LNCaP clone FGC (cell line): ENCODE results near the gene WDR35.

ENCODE experiments used
- DNase-seq: peaks from one replicate; pipeline ENCODE4 v3.0.0-alpha.2; 2011; ENCODE audit warnings: low read depth
- H3K4me3 ChIP-seq: 2 replicates; pipeline ENCODE4 v1.5.1; 2011; ENCODE audit warnings: mild to moderate bottlenecking, low read depth, low read length, control low read depth
- TF ChIP-seq, protein P1 (sequence below): IDR thresholded peaks from 2 replicates; pipeline ENCODE4 v1.5.1; 2012; ENCODE audit warnings: mild to moderate bottlenecking; ENCODE audit not compliant: control insufficient read depth, insufficient read depth; ENCODE audit errors: extremely low read depth

WDR35 gene

DNA sequence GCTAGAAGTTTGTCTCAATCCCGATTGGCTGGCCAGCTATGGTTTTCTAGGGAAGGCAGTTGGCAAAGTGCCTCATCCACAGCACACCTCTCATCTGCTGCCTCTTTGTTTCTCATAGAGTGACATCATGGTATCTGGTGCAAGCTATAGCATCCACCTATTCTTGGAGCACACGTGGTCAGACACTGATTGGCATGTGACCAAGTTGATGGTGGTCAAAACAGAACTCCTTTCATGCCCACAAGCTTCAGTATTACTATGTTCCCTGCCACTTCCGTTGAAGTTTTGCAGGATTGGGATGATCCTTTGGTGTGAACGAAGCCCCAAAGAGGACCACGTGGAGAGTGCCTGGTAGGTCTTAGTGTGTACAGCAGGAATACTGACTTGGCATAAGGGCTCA, 116.9 kb downstream of the WDR35 start:
- DNase-seq, result no peak
- H3K4me3 ChIP-seq, result no peak overlapping the region
- TF ChIP-seq, protein P1, sequence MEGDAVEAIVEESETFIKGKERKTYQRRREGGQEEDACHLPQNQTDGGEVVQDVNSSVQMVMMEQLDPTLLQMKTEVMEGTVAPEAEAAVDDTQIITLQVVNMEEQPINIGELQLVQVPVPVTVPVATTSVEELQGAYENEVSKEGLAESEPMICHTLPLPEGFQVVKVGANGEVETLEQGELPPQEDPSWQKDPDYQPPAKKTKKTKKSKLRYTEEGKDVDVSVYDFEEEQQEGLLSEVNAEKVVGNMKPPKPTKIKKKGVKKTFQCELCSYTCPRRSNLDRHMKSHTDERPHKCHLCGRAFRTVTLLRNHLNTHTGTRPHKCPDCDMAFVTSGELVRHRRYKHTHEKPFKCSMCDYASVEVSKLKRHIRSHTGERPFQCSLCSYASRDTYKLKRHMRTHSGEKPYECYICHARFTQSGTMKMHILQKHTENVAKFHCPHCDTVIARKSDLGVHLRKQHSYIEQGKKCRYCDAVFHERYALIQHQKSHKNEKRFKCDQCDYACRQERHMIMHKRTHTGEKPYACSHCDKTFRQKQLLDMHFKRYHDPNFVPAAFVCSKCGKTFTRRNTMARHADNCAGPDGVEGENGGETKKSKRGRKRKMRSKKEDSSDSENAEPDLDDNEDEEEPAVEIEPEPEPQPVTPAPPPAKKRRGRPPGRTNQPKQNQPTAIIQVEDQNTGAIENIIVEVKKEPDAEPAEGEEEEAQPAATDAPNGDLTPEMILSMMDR, result no peak

DNA sequence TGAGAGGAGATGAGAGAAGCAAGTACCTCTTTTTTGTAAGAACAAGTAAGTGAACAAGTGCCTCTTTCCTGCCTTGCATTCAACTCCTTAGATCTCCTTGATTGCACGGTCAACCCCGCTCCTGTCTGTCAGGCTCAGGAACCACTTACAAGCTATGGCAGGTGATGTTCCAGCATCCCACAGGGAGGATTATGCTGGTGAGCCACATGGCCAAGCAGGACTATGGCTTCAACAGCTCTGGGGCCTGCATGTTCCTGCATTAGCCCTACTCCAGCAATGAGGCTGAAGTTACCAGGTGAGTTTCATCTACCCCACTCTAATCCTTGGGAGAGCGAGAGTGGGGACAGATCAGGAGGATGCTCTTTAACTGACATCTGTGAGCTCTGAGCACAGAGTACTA, 117.6 kb downstream of the WDR35 start:
- no peak overlapping the region for H3K4me3 ChIP-seq
- TF ChIP-seq, protein P1, result no peak
- no peak for DNase-seq

DNA sequence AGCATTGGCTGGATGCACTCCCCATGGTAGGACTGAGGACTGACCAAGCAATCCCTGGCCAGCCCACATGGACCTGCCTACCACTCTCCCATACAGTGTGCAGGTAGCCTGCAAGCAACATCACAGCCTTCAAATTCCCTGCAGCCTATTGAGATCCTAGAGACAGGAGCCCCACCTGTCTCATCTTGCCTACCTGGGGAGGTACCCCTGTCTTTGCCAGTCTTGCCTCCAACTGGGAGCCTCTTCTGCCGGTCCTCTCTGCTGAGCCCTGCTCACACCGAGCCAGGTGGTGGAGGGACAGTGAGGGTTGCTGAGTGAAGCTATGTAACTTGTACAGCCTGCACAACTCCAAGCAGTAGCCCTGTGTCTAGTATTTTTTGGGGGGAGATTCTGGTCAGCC, 118.1 kb downstream of the WDR35 start:
- H3K4me3 ChIP-seq, result no peak overlapping the region
- no peak for DNase-seq
- TF ChIP-seq, protein P1, result no peak

DNA sequence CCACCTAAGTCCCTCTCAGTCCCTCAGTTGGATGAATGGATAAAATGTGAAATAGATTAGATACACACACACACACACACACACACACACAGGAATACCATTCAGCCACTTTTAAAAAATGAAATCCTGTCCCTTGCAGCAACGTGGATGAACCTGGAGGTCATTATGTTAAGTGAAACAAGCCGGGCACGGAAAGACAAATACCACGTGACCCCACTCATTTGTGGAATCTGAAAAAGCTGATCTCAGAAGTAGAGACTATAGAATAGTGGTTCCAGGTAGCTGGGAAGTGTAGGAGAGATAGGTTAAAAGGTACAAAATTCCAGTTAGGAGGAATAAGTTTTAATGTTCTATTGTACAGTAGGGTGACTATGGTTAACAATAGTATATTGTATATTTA, 119.1 kb downstream of the WDR35 start:
- DNase-seq, result no peak

DNA sequence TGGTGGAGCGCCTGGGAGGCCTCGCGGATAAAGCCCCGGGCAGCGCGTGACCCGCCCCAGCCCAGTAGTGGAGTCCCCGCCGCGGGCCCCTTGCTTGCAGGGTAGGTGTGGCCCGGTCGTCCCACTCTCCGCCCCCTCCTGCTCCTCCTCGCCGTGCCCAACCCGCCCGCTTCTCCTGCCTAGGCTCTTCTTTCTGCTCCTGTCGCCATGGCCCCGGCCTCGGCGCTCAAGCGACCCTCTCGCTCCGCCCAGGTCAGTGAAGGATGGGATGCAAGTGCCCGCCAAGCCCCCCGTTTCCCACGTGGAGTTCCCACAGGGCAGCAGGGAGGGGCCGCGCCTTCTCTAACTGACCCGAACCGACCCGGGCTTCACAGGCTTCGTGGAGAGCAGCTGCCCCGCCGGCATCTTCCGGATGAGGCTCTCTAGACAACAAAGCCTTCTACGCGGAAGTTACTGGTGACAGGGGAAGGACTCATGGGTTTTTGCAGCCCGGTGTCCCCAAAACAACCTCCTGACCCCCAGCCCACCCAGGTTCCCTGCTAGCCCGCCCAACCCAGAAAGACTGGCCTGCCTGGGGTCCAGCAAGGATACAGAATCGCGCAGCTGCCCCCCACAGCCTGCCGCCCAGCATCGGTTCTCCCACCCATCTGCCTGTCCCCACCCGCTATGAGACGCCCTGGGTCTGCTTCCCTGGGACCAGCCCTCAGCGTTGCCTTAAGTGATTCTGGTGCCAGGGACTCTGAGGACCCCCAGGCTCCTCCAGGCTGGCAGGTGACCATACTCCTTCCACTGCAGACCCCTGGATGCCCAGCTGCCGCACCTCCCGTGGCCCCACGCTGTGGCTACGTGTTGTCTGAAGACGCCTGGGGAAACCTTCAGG, 121.0 kb downstream of the WDR35 start:
- no peak overlapping the region for H3K4me3 ChIP-seq
- TF ChIP-seq, protein P1, result no peak
- DNase-seq, result no peak

More for the DNA sequence above, 119.1 kb downstream of the WDR35 start:
- H3K4me3 ChIP-seq, result no peak overlapping the region
- TF ChIP-seq, protein P1, result no peak

DNA sequence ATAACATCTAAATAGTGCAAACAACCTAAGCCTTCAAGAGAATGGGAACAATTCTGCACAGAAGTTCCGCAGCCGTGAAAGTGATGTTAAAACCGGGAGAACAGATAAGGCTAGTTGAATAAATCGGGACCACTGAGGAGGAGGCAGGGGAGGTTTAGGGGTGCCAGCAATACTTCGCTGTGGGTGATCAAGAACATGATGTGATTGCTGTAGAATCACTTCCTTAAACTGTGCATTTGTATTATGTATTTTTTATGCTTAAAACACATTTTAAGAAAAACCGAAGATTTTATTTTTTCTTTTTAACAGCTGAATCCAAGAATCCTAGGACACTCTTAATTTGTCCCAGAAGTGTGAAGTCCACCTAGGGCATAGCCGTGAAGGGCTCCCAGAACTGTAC, 121.7 kb downstream of the WDR35 start:
- TF ChIP-seq, protein P1, result no peak
- no peak overlapping the region for H3K4me3 ChIP-seq

DNA sequence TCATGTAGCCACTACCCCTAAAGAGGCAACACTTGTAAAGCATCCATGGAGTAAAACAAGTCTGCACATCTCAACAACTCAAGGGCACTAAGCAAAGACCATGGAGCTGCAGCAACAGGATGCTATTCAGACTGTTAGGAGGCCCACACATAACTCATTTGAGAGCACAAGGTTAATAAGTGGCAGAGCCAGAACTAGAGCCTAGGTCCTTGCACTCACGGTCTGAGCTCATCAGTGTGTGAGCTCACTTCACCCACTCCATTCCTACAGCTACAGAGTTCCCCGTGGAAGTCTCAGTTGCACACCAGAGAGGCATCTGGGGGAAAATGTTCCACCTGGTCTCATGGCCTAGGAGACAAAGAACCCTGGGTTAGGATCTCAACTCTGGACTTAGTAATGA, 123.1 kb downstream of the WDR35 start:
- DNase-seq, result no peak
- TF ChIP-seq, protein P1, result no peak
- no peak overlapping the region for H3K4me3 ChIP-seq

More for the DNA sequence above, 121.7 kb downstream of the WDR35 start:
- DNase-seq, result no peak
